GM18508 (cell line): Measurements from ENCODE around the gene OPCML.

ENCODE experiments used
- ATAC-seq: cut with Tn5 transposase; IDR thresholded peaks from one replicate; pipeline ENCODE4 v1.9.1; 2021; ENCODE audit warnings: moderate number of reproducible peaks; ENCODE audit not compliant: insufficient read depth, unreplicated experiment

OPCML gene

GRCh38 chr11:132450631-132451030 is 1081.7 kb downstream of the OPCML start:
- no peak for ATAC-seq

DNA sequence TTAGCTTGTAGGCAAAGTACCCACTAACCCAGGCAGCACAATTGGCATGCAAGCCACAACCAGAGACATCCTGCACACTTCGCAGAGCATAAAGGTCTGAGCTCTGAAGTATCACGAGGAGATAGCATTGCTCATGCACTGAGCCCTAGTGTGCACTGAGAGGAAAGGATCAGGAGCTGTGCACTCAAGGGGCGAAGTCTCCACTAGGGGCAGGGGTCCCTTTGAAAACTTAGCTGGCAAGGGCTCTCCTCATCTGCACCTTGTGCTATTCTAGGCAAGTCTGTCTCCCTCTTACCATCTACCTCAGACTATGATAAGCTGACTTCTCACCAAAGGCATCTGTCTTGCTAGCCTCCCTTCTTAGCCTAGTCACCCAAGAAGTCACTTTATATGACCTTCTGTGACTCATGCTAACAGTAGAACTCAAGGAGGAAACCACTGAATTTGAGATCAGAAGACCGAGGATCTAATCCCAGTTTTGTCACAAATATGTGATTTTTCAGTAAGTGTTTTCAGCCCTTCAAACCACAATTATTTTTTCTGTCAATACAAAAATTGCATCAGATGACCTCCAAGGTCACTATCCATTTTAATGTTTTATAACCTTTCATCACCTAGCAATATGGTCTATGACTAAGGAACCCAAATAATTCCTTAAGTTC is 1083.8 kb downstream of the OPCML start:
- no peak for ATAC-seq

- ATAC-seq = no peak
Observed at GRCh38 chr11:132447761-132448160, 1084.5 kb downstream of the OPCML start.

- ATAC-seq = no peak
Observed at GRCh38 chr11:132445859-132446291, 1086.4 kb downstream of the OPCML start.

DNA sequence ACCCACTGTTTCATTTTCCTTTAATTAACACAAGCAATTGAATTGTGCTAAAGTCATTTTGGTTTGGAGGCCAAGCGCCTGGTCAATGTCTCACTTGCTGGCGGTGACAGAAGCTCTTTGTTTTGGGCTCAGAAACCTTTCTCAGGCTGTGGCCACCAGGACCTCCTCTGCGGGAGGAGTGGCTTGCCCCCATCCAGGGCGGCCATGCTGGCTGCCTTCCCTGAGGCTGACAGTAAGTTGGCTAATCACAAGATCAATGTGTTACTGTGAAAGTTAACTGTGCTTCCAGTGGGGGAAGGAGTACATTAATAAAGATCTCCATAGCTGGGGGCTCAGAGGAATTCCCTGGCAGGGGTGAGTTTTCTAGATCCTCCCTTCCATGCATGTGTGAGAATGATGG is 1087.4 kb downstream of the OPCML start:
- no peak for ATAC-seq

- no peak for ATAC-seq
Observed at GRCh38 chr11:132439711-132440255, 1092.5 kb downstream of the OPCML start.

DNA sequence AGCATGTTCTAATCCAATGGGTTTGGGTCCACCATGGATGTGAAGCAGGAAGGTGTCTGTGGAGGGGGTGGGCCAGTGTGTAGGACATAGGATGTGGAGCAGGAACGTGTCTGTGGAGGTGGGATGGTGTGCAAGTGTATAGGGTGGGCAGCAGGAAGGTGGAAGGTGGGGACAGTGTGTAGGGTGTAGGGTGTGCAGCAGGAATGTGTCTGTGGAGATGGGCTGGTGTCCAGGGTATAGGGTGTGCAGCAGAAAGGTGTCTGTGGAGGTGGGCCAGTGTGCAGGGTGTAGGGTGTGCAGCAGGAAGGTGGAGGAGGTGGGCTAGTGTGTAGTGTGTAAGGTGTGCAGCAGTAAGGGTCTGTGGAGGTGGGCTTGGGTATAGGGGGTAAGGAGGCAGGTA is 1093.9 kb downstream of the OPCML start:
- ATAC-seq = no peak

DNA sequence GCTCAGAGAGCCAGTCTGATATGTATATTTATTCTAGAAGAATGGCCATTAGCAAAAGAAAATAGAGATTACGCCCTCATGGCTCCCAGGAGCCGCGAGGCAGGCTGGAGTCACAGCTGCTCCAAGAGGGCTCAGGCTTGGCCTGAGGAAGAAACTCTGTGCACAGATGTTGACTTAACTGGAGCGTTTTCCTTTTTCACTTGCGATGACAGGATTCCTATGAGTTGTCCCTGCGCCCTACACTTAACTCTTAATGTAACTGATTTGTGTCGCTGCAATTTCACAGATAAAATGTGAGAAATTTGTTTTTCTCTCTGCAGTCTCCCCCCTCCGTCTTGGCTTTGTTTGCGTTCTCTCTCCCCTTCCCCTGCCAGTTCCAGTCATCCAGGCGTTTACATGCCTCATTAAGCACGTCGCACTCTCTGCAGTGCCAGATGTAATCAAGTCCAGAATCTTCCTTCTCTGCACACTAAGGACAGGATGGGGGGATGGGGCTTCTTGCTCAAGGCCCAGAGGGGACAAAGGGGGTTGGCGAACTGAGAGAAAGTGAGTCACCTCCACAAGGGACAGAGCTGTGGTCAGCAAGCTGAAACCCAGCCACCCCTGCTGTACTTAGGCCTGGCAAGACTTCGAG is 1101.8 kb downstream of the OPCML start:
- no peak for ATAC-seq

GRCh38 chr11:132429685-132430084 is 1102.6 kb downstream of the OPCML start:
- no peak for ATAC-seq

DNA sequence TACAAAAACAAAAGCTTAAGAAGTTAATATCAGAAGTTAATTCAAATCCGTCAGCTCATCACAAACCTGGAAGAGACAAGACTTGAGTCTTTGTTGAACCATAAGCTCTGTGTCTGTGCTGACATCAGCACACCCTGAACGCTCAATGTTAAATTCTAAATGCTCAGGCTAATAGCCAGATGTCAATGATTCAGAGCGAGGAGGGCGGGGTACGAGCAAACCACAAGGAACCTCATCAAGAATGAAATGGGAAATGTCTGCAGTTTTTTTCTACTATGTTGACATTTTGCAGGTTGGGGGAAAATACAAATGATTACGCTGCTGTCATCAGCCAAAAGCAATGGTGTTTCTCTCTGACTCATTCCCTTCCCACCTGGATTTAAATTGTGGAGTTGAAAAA is 1104.7 kb downstream of the OPCML start:
- no peak for ATAC-seq

- no peak for ATAC-seq
Observed at GRCh38 chr11:132424433-132424832, 1107.9 kb downstream of the OPCML start.

GRCh38 chr11:132423266-132423665 is 1109.0 kb downstream of the OPCML start:
- ATAC-seq = no peak

DNA sequence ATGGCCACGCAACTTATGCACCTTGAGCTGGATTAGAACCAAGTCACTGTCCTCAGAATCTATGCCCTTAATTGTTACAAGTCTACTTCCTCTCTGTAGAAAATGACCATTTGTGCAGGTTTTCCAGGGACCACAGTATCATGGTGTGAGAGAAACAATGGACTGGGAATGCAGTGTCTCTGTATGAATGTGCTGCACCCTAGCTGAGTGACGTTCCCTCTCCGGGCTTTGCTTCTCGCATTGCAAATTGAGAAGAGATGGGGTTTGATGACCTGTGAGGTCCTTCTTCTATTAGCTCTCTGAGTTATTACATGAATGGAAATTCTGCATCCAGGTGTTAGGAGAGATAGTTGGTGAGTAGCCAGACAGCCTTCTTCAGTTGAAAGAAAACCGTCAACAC is 1109.6 kb downstream of the OPCML start:
- ATAC-seq = no peak

- no peak for ATAC-seq
Observed at GRCh38 chr11:132421555-132421954, 1110.7 kb downstream of the OPCML start.

GRCh38 chr11:132414451-132414850 is 1117.8 kb downstream of the OPCML start:
- ATAC-seq = no peak

- ATAC-seq = no peak
Observed at GRCh38 chr11:132410383-132410782, 1121.9 kb downstream of the OPCML start.

- ATAC-seq = no peak
Observed at GRCh38 chr11:132409573-132410355, 1122.5 kb downstream of the OPCML start.

DNA sequence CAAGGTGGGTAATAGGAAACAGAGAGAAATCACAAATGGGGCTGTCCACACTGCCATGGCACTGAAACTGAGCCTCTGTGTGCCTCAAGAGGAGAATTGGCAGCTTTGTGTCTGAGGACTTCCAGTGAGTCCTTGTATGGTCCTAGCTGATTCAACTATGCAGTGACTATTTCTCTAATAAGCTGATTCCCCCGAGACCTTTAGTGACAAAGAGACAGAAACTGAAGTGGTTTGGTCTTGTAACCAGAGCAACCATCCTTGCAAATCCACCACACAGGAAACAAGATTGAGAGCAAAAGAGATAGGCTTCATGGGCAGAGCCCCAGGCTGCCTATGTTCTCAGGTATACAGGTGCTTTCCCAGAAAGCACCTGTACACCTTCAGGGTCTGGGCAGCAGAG is 1123.4 kb downstream of the OPCML start:
- ATAC-seq = peak; percentile 66

DNA sequence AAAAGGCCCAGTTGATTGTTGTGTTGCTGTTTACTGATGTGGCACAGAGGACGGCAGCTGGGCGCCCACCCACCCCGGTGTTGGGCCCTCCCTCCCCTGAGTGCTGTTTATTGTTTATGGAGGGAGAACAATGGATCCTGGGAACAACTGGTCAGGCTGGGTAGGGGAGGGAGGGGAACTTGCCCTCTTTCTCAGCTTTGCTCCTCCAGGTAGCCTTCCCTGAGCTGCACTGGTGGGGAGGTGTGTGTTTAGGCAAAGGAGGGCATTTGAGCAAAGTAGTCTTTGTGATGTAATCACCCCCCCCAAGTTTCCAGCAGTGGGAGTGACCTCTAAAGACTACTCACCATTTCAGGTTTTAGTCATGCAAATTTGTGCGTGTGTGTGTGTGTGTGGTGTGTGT is 1126.6 kb downstream of the OPCML start:
- ATAC-seq = no peak

GRCh38 chr11:132402071-132402684 is 1130.1 kb downstream of the OPCML start:
- peak; percentile 92 for ATAC-seq

- no peak for ATAC-seq
Observed at GRCh38 chr11:132396318-132396717, 1136.0 kb downstream of the OPCML start.
